Ishikawa (cell line): ENCODE data around the gene CNTN4.

ENCODE experiments used
- CEBPB ChIP-seq: IDR thresholded peaks from 2 replicates; pipeline ENCODE4 v1.6.1; 2012
- CREB1 ChIP-seq: IDR thresholded peaks from 2 replicates; pipeline ENCODE4 v1.6.1; 2012; ENCODE audit warnings: low read depth
- EGR1 ChIP-seq: IDR thresholded peaks from 2 replicates; pipeline ENCODE4 v1.6.1; 2012
- EP300 ChIP-seq: IDR thresholded peaks from 2 replicates; pipeline ENCODE4 v1.6.1; 2012; ENCODE audit warnings: borderline replicate concordance
- FOXM1 ChIP-seq: IDR thresholded peaks from 2 replicates; pipeline ENCODE4 v1.6.1; 2012; ENCODE audit warnings: low read depth, borderline replicate concordance
- MAX ChIP-seq: IDR thresholded peaks from 2 replicates; pipeline ENCODE4 v1.6.1; 2012
- NFIC ChIP-seq: IDR thresholded peaks from 2 replicates; pipeline ENCODE4 v1.6.1; 2012
- RAD21 ChIP-seq: IDR thresholded peaks from 2 replicates; pipeline ENCODE4 v1.6.1; 2012; ENCODE audit warnings: low read depth
- REST ChIP-seq: IDR thresholded peaks from 2 replicates; pipeline ENCODE4 v1.6.1; 2012; ENCODE audit warnings: low read depth, mild to moderate bottlenecking
- TAF1 ChIP-seq: IDR thresholded peaks from 2 replicates; pipeline ENCODE4 v1.6.1; 2012; ENCODE audit warnings: low read depth, mild to moderate bottlenecking
- TCF12 ChIP-seq: IDR thresholded peaks from 2 replicates; pipeline ENCODE4 v1.6.1; 2012; ENCODE audit warnings: low read depth
- TEAD4 ChIP-seq: IDR thresholded peaks from 2 replicates; pipeline ENCODE4 v1.6.1; 2012
- USF1 ChIP-seq: IDR thresholded peaks from 2 replicates; pipeline ENCODE4 v1.6.1; 2012
- YY1 ChIP-seq: IDR thresholded peaks from 2 replicates; pipeline ENCODE4 v1.6.1; 2012; ENCODE audit warnings: low read depth
- ZBTB7A ChIP-seq: IDR thresholded peaks from 2 replicates; pipeline ENCODE4 v1.6.1; 2012; ENCODE audit warnings: low read depth

CNTN4 gene

GRCh38 chr3:2873986-2874385 is 775.3 kb downstream of the CNTN4 start:
- TF ChIP-seq TAF1 (no peak), NFIC (no peak), ZBTB7A (no peak), EGR1 (no peak), REST (no peak), EP300 (no peak)

GRCh38 chr3:2875699-2876098 is 777.0 kb downstream of the CNTN4 start:
- TF ChIP-seq YY1: no peak

- no peak for TF ChIP-seq CEBPB
- no peak for TF ChIP-seq NFIC
- no peak for TF ChIP-seq FOXM1
- TF ChIP-seq REST: no peak
- TF ChIP-seq TEAD4: no peak
- no peak for TF ChIP-seq TAF1
- TF ChIP-seq YY1: no peak
- TF ChIP-seq CREB1: no peak
- TF ChIP-seq USF1: no peak
- no peak for TF ChIP-seq EP300
- no peak for TF ChIP-seq MAX
Observed at GRCh38 chr3:2876362-2876761, 777.7 kb downstream of the CNTN4 start.

- no peak for TF ChIP-seq RAD21
- TF ChIP-seq TAF1: no peak
- TF ChIP-seq ZBTB7A: no peak
- no peak for TF ChIP-seq EP300
- no peak for TF ChIP-seq CEBPB
- TF ChIP-seq MAX: no peak
- TF ChIP-seq USF1: no peak
- no peak for TF ChIP-seq CREB1
- no peak for TF ChIP-seq NFIC
- TF ChIP-seq REST: no peak
- no peak for TF ChIP-seq TEAD4
- no peak for TF ChIP-seq EGR1
- no peak for TF ChIP-seq TCF12
- no peak for TF ChIP-seq FOXM1
- TF ChIP-seq YY1: no peak
Observed at GRCh38 chr3:2879023-2879422, 780.4 kb downstream of the CNTN4 start.

GRCh38 chr3:2879587-2879986 is 780.9 kb downstream of the CNTN4 start:
- TF ChIP-seq CEBPB: no peak
- no peak for TF ChIP-seq ZBTB7A
- no peak for TF ChIP-seq EP300
- no peak for TF ChIP-seq RAD21
- TF ChIP-seq NFIC: no peak
- TF ChIP-seq TEAD4: no peak
- no peak for TF ChIP-seq EGR1
- TF ChIP-seq REST: no peak
- TF ChIP-seq USF1: no peak
- no peak for TF ChIP-seq MAX
- TF ChIP-seq TCF12: no peak
- no peak for TF ChIP-seq YY1
- TF ChIP-seq CREB1: no peak
- no peak for TF ChIP-seq FOXM1
- TF ChIP-seq TAF1: no peak
